Liver (tissue), 9 donors: ENCODE results near the gene MAP4K1. TPM values are rescaled to one million over a fixed set of nuclear protein-coding genes. Genes with fewer than 3 reads are reported as not detected.

Experiments
- DNase-seq: peaks from one replicate; pipeline ENCODE4 v3.0.0-alpha.2; 2017; ENCODE audit warnings: low spot score
- H3K27ac ChIP-seq, 2 donors: one replicate each; pipeline ENCODE4 v1.7.0; 2013; ENCODE audit warnings: inconsistent platforms in 2 of 2, low read length in 2 of 2, control low read depth in 1 of 2, low read depth in 1 of 2, mild to moderate bottlenecking in 1 of 2
- H3K27me3 ChIP-seq, 4 donors: one replicate each; pipeline versions ENCODE4 v1.6.1 to v1.7.0; 2013; ENCODE audit warnings: low read length in 3 of 4, inconsistent platforms in 1 of 4, mild to moderate bottlenecking in 1 of 4, moderate library complexity in 1 of 4; ENCODE audit not compliant: control insufficient read depth in 4 of 4, insufficient read depth in 4 of 4
- H3K36me3 ChIP-seq, 4 donors: one replicate each; pipeline versions ENCODE4 v1.6.1 to v1.7.0; 2013; ENCODE audit warnings: low read length in 3 of 4, mild to moderate bottlenecking in 3 of 4, low read depth in 1 of 4, moderate library complexity in 1 of 4; ENCODE audit not compliant: control insufficient read depth in 4 of 4, insufficient read depth in 3 of 4
- H3K4me1 ChIP-seq, 4 donors: one replicate each; pipeline versions ENCODE4 v1.6.1 to v1.7.0; 2013; ENCODE audit warnings: low read length in 3 of 4, mild to moderate bottlenecking in 3 of 4, moderate library complexity in 1 of 4; ENCODE audit not compliant: control insufficient read depth in 4 of 4, insufficient read depth in 4 of 4
- H3K4me3 ChIP-seq, 3 donors: one replicate each; pipeline versions ENCODE4 v1.6.1 to v1.7.0; 2013; ENCODE audit warnings: low read length in 3 of 3, control low read depth in 1 of 3, low read depth in 1 of 3, mild to moderate bottlenecking in 1 of 3
- H3K9ac ChIP-seq, 2 donors: one replicate each; pipeline ENCODE4 v1.7.0; 2013; ENCODE audit warnings: low read length in 2 of 2, mild to moderate bottlenecking in 2 of 2, moderate library complexity in 2 of 2, control low read depth in 1 of 2, low read depth in 1 of 2
- H3K9me3 ChIP-seq, 4 donors: one replicate each; pipeline versions ENCODE4 v1.6.1 to v1.7.0; 2013; ENCODE audit warnings: low read length in 3 of 4; ENCODE audit not compliant: control insufficient read depth in 4 of 4
- EGR1 ChIP-seq, 2 donors: IDR thresholded peaks; 2 replicates each; pipeline ENCODE4 v1.6.1; 2016 to 2018; ENCODE audit warnings: antibody characterized with exemption in 2 of 2, low read depth in 2 of 2
- FOXA1 ChIP-seq: IDR thresholded peaks from 2 replicates; pipeline ENCODE4 v1.6.1; 2016; ENCODE audit warnings: antibody characterized with exemption
- HNF4A ChIP-seq, 2 donors: conservative IDR thresholded peaks; 2 replicates each; pipeline ENCODE4 v1.6.1; 2016; ENCODE audit warnings: antibody characterized with exemption in 2 of 2, mild to moderate bottlenecking in 2 of 2
- HNF4G ChIP-seq: IDR thresholded peaks from 2 replicates; pipeline ENCODE4 v1.6.1; 2016; ENCODE audit warnings: antibody characterized with exemption
- JUND ChIP-seq, 2 donors: IDR thresholded peaks; 2 replicates each; pipeline ENCODE4 v1.6.1; 2016; ENCODE audit warnings: antibody characterized with exemption in 2 of 2
- RAD21 ChIP-seq, 2 donors: IDR thresholded peaks; 2 replicates each; pipeline ENCODE4 v1.6.1; 2016; ENCODE audit warnings: antibody characterized with exemption in 2 of 2, mild to moderate bottlenecking in 2 of 2
- RXRA ChIP-seq, 2 donors: IDR thresholded peaks; 2 replicates each; pipeline ENCODE4 v1.6.1; 2017 to 2018; ENCODE audit warnings: antibody characterized with exemption in 2 of 2, mild to moderate bottlenecking in 1 of 2
- SP1 ChIP-seq: IDR thresholded peaks from 2 replicates; pipeline ENCODE4 v1.6.1; 2018; ENCODE audit warnings: antibody characterized with exemption, mild to moderate bottlenecking
- TAF1 ChIP-seq: conservative IDR thresholded peaks from 2 replicates; pipeline ENCODE4 v1.6.1; 2016; ENCODE audit warnings: antibody characterized with exemption, mild to moderate bottlenecking
- YY1 ChIP-seq: IDR thresholded peaks from 2 replicates; pipeline ENCODE4 v1.6.1; 2016; ENCODE audit warnings: antibody characterized with exemption, mild to moderate bottlenecking
- WGBS: extraction: QIAGEN DNeasy Blood & Tissue Kit; methylation state at CpG from one replicate; pipeline ENCODE4 v1.1.7; 2013; 5-methylcytosine and 5-hydroxymethylcytosine counted together
- polyA plus RNA-seq, 2 donors: library from polyadenylated mRNA; stranded (reverse) in 1 of 2; unstranded in 1 of 2; fragments of 200-250 nt in 1 of 2; fragments of >200 nt in 1 of 2; fragmentation: Nextera tagmentation in 1 of 2; extraction: Ambion mirVana in 1 of 2; gene quantifications; one replicate each; pipeline versions ENCODE4 v1.2.1 to v1.2.3, GENCODE V29; 2013 to 2015
- total RNA-seq, 2 donors: library from RNA; depleted of rRNA; stranded (reverse); fragments of >200 nt; gene quantifications; one replicate each; pipeline ENCODE4 v1.2.3, GENCODE V29; 2014
- TF ChIP-seq, protein P1 (sequence below): IDR thresholded peaks from 2 replicates; pipeline ENCODE4 v1.6.1; 2016; ENCODE audit warnings: antibody characterized with exemption
- TF ChIP-seq, protein P2 (sequence below): IDR thresholded peaks from 2 replicates; pipeline ENCODE4 v1.6.1; 2016; ENCODE audit warnings: antibody characterized with exemption
- TF ChIP-seq, protein P3 (sequence below): IDR thresholded peaks from 2 replicates; pipeline ENCODE4 v1.6.1; 2016; ENCODE audit warnings: antibody characterized with exemption
- TF ChIP-seq, protein P4 (sequence below): IDR thresholded peaks from 2 replicates; pipeline ENCODE4 v1.6.1; 2016; ENCODE audit warnings: antibody characterized with exemption, mild to moderate bottlenecking
- donor health status: healthy.
- donor health status: healthy.
- donor health status: healthy.
- donor health status: healthy.
- donor health status: healthy.

Gene MAP4K1
- total and polyA plus RNA-seq, 4 donors, result 0.89 to 3.1 (median 1.9) TPM

DNA sequence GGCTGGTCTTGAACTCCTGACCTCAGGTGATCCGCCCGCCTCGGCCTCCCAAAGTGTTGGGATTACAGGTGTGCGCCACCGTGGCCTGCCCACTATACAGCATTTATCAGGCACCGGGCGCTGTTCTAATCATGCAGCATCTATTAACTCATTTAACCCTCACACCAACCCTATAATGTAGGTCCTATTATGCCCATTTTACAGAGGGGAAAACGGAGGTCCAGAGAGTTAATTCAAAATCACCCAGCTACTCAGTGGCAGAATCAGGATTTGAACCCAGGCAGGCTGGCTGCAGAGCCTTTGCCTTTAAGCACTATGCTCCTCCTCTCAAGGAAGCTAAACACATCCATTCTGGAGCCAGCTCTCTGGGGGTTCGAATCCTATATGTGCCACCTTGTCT lies 54.3 kb downstream of the MAP4K1 start:
- no peaks in the 10 kb centered on the region for H3K36me3 ChIP-seq
- TF ChIP-seq RXRA (IDR thresholded peaks at IDR 0.05) (no peak), EGR1 (IDR thresholded peaks at IDR 0.05; ENCODE audit: low read depth in 2 of 2) (no peak), FOXA1 (no peak), TAF1 (no peak)
- H3K4me3 ChIP-seq, result no peak overlapping the region
- no peak for DNase-seq
- no peaks in the 10 kb centered on the region for H3K27me3 ChIP-seq
- no peak overlapping the region for H3K27ac ChIP-seq
- peaks cover 0 to 4% (median 0%) of the 10 kb centered on the region in 4 donors for H3K4me1 ChIP-seq
- H3K9ac ChIP-seq, result no peak overlapping the region
- H3K9me3 ChIP-seq, result no peaks in the 10 kb centered on the region
- WGBS, result 90% methylated on average over 9 of the region's 9 CpGs

DNA sequence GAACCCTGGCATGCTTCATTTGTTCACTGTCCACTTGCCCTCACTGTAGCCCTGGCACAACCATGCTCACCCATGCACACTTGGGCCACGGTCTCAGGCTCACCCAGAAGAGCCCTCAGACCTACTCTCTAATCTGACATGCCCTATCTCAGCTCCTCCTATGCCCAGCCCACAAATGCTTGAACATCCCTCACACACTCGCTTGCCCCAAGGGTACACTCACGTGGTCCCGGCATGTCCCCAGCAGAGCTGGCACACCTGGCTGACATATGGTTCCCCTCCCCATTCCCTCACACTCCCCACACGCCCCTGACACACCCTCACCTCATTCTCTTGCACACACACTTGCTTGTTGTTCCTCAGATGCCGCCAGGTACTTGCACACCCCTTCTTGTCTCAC lies 55.7 kb downstream of the MAP4K1 start:
- Histone ChIP-seq H3K27ac (no peak overlapping the region), H3K9me3 (no peaks in the 10 kb centered on the region), H3K4me1 (peaks cover 0 to 4% (median 0%) of the 10 kb centered on the region in 4 donors), H3K9ac (no peak overlapping the region), H3K4me3 (no peak overlapping the region), H3K27me3 (no peaks in the 10 kb centered on the region), H3K36me3 (no peaks in the 10 kb centered on the region)
- WGBS, result 77% methylated on average over 6 of the region's 6 CpGs
- no peak for TF ChIP-seq RAD21 (IDR thresholded peaks at IDR 0.05)
- no peak for TF ChIP-seq TAF1
- TF ChIP-seq HNF4G, result no peak
- no peak for TF ChIP-seq RXRA (IDR thresholded peaks at IDR 0.05)
- no peak for TF ChIP-seq YY1
- no peak for TF ChIP-seq JUND (IDR thresholded peaks at IDR 0.05)
- TF ChIP-seq, protein P1, sequence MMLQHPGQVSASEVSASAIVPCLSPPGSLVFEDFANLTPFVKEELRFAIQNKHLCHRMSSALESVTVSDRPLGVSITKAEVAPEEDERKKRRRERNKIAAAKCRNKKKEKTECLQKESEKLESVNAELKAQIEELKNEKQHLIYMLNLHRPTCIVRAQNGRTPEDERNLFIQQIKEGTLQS, result no peak
- TF ChIP-seq EGR1 (IDR thresholded peaks at IDR 0.05; ENCODE audit: low read depth in 2 of 2), result no peak
- no peak for TF ChIP-seq SP1
- TF ChIP-seq HNF4A (conservative IDR thresholded peaks at IDR 0.05), result no peak
- DNase-seq, result no peak

DNA sequence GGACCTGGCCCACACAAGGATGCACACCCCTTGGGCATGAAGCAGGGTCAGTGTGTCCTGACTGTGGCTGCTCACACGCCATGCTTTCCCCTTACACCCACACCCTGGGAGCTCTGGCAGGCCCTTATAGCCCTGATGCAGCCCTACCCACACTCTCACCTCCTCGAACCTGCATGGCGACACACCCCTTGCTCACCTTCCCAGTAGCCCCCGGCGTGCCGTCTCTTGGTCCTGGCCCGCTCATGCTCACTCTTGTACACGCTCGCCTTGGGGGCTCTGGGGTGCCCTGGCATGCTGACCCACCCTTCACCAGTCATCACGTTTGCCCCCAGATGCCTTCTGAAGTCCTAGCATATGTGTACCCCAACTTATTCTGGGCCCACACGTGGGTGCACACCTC lies 56.1 kb downstream of the MAP4K1 start:
- TF ChIP-seq YY1 (no peak), EGR1 (IDR thresholded peaks at IDR 0.05; ENCODE audit: low read depth in 2 of 2) (no peak), HNF4A (conservative IDR thresholded peaks at IDR 0.05) (no peak), RXRA (IDR thresholded peaks at IDR 0.05) (no peak)
- TF ChIP-seq, protein P2, sequence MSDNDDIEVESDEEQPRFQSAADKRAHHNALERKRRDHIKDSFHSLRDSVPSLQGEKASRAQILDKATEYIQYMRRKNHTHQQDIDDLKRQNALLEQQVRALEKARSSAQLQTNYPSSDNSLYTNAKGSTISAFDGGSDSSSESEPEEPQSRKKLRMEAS, result no peak
- TF ChIP-seq, protein P3, sequence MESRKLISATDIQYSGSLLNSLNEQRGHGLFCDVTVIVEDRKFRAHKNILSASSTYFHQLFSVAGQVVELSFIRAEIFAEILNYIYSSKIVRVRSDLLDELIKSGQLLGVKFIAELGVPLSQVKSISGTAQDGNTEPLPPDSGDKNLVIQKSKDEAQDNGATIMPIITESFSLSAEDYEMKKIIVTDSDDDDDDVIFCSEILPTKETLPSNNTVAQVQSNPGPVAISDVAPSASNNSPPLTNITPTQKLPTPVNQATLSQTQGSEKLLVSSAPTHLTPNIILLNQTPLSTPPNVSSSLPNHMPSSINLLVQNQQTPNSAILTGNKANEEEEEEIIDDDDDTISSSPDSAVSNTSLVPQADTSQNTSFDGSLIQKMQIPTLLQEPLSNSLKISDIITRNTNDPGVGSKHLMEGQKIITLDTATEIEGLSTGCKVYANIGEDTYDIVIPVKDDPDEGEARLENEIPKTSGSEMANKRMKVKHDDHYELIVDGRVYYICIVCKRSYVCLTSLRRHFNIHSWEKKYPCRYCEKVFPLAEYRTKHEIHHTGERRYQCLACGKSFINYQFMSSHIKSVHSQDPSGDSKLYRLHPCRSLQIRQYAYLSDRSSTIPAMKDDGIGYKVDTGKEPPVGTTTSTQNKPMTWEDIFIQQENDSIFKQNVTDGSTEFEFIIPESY, result no peak
- TF ChIP-seq, protein P4, sequence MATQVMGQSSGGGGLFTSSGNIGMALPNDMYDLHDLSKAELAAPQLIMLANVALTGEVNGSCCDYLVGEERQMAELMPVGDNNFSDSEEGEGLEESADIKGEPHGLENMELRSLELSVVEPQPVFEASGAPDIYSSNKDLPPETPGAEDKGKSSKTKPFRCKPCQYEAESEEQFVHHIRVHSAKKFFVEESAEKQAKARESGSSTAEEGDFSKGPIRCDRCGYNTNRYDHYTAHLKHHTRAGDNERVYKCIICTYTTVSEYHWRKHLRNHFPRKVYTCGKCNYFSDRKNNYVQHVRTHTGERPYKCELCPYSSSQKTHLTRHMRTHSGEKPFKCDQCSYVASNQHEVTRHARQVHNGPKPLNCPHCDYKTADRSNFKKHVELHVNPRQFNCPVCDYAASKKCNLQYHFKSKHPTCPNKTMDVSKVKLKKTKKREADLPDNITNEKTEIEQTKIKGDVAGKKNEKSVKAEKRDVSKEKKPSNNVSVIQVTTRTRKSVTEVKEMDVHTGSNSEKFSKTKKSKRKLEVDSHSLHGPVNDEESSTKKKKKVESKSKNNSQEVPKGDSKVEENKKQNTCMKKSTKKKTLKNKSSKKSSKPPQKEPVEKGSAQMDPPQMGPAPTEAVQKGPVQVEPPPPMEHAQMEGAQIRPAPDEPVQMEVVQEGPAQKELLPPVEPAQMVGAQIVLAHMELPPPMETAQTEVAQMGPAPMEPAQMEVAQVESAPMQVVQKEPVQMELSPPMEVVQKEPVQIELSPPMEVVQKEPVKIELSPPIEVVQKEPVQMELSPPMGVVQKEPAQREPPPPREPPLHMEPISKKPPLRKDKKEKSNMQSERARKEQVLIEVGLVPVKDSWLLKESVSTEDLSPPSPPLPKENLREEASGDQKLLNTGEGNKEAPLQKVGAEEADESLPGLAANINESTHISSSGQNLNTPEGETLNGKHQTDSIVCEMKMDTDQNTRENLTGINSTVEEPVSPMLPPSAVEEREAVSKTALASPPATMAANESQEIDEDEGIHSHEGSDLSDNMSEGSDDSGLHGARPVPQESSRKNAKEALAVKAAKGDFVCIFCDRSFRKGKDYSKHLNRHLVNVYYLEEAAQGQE, result no peak
- no peak overlapping the region for H3K4me3 ChIP-seq
- H3K36me3 ChIP-seq, result no peaks in the 10 kb centered on the region
- no peak overlapping the region for H3K27ac ChIP-seq
- H3K27me3 ChIP-seq, result no peaks in the 10 kb centered on the region
- no peak overlapping the region for H3K9ac ChIP-seq
- WGBS, result 86% methylated on average over 11 of the region's 11 CpGs
- peaks cover 0 to 4% (median 0%) of the 10 kb centered on the region in 4 donors for H3K4me1 ChIP-seq
- no peaks in the 10 kb centered on the region for H3K9me3 ChIP-seq
- no peak for DNase-seq
